ENCODE results near the gene ST6GALNAC3.

Gene ST6GALNAC3

DNA sequence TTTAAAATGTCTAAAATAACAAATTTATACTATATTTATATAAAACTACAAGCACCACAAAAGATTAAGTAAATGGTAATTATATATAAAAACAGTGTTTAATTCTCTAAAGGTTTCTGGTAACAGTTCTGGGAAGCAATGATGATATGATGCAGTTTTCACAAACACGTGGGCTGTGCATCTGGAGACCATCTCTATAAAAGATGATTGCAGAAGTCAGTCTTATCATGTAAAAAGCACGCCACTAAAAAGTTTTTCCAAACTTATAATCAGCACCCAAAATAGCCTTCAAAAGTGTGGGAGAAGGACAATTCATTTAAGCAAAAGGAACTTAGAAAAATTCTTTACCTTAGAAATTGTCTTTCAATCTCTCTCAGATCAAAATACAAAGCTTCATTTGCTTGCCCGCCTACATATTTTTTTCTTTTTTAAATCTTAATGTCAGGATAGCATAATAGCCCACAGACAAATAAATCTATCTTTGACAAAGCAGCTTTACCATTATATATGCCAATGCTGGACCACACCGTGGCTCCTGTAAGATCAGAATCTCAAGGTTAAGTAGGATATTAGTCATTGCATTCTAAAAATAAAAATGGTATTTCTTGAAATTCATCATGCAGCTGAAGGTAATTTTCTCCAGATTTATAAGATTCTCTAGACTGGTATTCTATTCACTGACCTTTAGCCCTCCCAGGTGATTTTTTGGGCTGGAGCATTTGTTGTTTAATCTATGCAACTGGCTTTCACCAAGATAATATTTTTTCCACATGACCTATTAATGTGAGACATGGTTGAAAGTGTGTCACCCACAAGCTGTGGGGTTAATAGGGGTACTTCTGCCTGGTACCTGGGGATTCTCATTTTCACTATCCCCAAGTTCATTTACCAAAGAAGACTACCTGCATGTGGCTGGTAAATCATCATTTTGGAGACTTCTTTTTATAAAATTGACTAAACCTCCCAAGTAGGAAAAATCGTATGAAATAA is 603.2 kb downstream of the ST6GALNAC3 start:
- TF ChIP-seq, protein P1, sequence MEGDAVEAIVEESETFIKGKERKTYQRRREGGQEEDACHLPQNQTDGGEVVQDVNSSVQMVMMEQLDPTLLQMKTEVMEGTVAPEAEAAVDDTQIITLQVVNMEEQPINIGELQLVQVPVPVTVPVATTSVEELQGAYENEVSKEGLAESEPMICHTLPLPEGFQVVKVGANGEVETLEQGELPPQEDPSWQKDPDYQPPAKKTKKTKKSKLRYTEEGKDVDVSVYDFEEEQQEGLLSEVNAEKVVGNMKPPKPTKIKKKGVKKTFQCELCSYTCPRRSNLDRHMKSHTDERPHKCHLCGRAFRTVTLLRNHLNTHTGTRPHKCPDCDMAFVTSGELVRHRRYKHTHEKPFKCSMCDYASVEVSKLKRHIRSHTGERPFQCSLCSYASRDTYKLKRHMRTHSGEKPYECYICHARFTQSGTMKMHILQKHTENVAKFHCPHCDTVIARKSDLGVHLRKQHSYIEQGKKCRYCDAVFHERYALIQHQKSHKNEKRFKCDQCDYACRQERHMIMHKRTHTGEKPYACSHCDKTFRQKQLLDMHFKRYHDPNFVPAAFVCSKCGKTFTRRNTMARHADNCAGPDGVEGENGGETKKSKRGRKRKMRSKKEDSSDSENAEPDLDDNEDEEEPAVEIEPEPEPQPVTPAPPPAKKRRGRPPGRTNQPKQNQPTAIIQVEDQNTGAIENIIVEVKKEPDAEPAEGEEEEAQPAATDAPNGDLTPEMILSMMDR (IDR thresholded peaks at IDR 0.05; ENCODE audit: insufficient read depth, low read depth, low read length, missing control alignments): no peak
- no peak overlapping the region for H3K4me3 ChIP-seq (ENCODE audit: low read length)
- DNase-seq (ENCODE audit: low read depth): no peak

DNA sequence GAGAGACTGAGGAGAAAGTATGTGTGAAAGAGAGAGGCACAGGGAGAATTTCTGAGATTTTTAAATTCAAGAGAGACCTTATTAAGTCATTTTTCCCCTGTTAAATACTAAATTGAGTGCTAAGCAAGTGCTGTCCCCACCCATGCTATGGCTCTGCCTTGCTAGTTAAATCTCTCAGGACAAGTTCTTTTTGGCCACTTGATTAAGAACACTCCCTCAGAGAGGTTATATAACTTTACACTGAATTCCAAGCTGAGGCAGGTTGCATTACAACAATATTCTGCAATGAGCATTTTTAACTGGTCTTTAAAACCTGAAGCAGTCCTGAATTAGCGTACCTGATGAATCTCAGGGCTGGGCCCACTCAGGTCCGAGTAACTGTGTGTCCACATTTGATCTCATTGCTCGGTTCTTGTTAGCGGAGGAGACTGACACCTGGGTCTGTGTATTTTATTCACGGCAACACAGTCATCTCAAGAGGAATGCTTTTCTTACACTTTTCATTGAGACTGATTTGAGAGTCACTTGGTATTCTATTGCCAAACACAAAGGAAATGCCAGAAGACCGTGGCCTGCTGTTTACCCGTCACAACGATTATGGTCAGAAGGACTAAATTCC is 605.1 kb downstream of the ST6GALNAC3 start:
- TF ChIP-seq, protein P1 (IDR thresholded peaks at IDR 0.05; ENCODE audit: insufficient read depth, low read depth, low read length, missing control alignments): no peak
- H3K4me3 ChIP-seq (ENCODE audit: low read length): no peak overlapping the region
- DNase-seq (ENCODE audit: low read depth): no peak

DNA sequence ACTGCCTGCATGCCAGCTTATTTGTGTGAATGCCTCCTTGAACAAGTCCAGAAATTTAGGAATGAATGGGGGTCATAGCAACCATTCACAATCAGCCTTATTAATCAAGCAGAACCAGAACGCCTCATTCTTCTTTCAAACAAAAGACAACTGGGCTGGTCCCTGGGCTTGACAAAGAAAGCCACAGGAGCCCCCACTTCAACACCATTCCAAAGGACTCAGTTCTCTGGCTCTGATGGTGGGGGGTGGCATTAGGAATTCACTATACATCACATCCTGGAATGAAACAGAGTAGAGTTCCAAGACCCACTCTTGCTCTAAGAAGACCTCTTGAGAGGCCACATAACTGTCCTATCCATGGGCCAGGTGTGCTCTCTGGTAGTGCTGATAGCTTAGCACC is 606.1 kb downstream of the ST6GALNAC3 start:
- TF ChIP-seq, protein P1 (IDR thresholded peaks at IDR 0.05; ENCODE audit: insufficient read depth, low read depth, low read length, missing control alignments): no peak
- H3K4me3 ChIP-seq (ENCODE audit: low read length): no peak overlapping the region
- DNase-seq (ENCODE audit: low read depth): no peak

DNA sequence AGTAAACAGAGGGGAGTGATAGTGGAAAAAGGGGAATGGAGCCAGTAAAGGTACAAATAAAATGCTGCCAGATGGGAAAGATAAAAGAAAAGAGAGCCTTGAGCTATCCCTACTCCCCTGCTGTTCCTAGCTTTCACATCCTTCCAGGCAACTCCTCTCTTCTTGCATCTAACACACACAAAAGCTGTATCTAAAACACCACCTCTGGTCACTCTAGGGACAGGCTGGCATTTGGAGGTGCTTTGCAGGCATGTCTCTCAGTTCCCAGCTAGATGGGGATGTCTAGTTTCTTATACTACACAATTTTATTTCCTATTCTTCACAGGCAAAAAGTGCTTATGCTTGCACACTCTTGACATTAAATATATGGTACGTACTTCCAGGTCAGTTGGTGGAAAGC is 607.6 kb downstream of the ST6GALNAC3 start:
- no peak overlapping the region for H3K4me3 ChIP-seq (ENCODE audit: low read length)
- no peak for DNase-seq (ENCODE audit: low read depth)
- TF ChIP-seq, protein P1 (IDR thresholded peaks at IDR 0.05; ENCODE audit: insufficient read depth, low read depth, low read length, missing control alignments): no peak

Measured in epithelial cell of esophagus (primary cell).